NCI-H2227 treated with DMSO at 0.1 percent for 48 hours (cell line): ENCODE data around the gene GLT1D1.
"Not testable (repeated sequence)": the region's sequence is repeated elsewhere in the genome, so short reads cannot be mapped to it uniquely, and the experiment has no call there.

Experiments
- DNase-seq: peaks from one replicate; lab custom pipeline; 2025; lab: John Stamatoyannopoulos, UW

The GLT1D1 gene

DNA sequence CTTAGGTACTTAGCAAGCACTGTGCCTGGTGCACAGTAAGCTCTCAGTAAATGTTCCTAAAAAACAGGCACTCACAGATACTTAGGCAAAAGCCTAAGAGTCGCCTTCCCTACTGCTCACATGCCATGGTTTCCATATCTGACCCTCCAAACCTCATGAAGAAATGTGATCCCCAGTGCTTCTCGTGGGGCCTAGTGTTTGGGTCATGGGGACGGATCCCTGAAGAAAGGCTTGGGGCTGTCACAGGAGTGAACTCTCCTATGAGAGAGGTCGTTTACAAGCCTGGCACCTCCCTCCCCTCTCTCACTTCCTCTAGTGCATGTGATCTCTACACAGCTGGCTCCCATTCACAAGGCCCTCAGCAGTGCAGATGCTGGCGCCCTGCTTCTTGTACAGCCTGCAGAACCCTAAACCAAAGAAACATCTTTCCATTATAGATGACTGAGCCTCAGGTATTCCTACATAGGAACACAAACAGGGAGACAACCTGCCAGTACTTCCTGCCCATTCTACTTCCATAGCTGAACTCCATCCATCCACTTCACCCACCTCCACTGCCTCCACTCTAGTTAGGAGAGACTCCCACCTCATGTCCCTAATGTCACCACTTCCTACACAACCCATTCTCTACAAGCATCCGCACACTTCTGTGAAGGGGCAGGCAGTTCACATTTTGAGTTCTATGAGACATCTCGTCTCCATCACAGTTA lies 32.4 kb upstream of the GLT1D1 start:
- no peak for DNase-seq

DNA sequence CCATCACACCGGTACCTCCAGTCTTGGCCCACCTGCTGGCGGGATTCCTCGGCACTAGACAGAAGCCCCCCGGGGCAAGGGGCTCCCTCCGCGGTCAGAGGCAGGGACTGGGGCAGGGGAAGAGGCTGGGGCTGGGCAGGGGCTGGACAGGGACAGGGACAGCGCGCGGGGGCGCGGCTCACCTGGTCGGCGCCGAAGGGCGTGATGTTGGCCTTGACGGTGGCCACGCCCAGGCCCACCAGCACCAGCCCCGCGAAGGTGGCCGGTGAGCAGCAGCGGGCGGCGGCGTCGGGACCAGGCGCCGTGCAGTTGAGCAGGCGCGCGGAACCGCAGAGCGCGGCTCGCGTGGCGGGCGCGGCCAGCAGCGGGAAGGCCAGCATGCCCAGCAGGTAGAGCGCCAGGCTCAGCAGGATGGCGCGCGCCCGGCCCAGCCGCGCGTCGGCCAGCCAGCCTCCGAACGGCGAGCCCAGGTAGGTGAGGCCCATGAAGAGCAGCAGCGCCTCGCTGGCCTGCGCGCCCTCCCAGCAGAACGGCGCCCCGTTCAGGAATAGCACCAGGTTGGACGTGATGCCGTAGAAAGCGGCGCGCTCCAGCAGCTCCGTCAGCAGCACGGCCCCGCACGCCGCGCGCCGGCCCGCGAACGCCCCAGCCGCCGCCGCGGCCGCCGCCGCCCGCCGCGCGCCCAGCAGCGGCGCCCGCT lies 29.9 kb upstream of the GLT1D1 start:
- no peak for DNase-seq

DNA sequence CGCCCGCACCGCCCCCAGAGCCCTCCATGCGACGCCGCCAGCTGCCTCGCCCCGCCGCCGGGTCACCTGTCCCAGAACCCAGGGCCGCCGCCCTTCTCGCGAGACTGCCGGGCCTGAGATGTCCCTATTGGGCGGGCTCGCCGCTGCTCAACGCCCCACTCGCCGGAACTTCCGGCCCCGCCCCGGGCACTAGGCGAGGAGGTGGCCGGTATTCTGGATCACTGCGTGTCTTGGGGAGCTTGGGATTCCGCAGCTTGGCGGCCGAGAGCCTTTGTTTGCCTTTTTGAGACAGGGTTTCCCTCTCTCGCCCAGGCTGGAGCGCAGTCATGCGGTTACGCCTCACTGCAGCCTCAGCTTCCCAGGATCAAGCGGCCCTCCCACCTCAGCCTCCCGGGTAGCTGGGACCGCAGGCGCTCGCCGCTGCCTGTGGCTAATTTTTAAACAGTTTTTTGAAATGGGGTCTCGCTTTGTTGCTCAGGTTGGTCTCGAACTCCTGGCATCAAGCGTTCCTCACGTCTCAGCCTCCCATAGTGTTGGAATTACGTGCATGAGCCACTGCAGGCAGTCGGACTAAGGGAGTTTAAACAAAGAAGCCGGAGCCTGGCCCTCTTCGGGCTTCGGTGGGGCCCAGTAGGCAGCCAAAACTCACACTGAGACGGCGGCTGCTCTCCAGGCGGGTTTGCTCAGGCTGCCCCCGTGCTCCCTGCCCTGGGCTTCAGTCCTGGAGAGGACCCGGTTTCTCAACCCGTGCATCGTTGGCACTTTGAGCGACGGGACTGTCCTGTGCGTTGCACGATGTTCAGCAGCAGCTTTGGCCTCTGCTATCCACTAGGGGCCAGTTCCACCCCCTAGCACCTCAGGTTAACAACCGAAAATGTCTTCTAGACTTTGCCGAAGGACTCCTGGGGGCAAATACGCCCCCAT lies 29.1 kb upstream of the GLT1D1 start, which contains the start of gene SLC15A4:
Gene SLC15A4, minus strand, starts transcription at position 43 of the 924 bp plus-strand sequence. Its CDS starts 15 bp downstream, at position 28.
- peak; percentile 95 for DNase-seq

DNA sequence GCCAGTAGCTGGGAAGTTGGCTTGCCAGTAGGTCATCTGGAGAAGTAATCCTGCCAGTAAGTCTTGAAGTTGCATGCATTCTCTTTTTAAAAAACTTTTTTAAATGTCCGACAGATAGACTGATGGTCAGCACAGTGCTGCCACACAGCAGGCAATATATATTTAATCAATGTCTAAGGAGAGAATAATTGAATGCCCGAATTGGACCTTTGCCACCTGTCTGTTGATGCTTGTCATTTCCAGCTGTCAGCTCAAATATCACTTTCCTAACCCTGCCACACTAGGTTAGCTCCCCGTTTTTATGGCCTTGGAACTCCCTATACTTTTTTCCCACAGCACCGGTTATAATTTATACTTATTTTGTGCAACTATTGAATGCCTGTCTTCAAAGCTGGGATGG lies 27.4 kb upstream of the GLT1D1 start:
- DNase-seq: no peak

DNA sequence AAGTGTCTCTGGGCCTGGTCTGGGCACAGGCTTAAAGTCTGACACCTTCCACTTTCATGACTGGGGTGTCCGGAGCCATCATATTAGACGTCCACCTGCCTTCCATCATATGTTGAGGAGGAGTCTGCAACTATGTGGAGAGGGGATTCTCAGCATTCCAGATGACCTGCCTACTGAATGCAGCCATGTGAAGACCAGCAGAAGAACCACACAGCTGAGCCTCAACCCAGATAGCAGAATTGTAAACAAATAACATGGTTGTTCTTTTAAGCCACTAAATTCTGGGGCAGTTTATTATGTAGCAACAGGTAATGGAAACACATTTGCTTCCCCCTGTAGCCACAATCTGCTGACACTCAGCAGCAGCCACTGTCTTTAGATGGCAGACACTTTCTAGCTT lies 25.6 kb upstream of the GLT1D1 start:
- no peak for DNase-seq

DNA sequence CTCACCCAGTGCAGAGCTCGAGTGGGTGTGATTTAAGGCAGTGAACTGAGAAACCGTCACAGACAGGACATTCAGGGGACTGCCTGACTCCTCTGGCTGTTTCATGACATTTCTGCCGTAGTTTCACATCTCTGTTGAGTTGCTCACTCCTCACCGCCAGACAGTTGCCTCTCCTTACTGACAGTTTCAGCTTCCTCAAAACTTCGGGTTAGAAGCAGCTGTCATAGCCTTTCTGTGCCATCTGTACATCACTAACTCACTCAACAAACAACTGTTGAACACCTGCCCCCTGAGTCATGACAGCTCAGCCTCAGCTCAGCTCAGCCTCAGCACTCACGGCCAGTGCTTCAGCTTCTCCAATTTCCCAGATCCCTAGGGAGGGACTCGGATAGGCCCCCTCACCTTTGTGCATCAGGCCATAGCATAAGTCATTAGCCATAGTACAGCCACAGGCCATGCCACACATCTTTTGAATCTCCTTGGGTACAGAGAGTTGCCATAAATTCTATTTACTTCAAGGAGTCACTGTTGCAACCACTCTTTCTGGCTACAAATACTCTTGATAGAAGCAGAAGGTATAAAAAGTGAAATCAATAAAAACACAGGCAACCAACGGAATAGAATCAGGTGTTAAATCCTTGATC lies 23.3 kb upstream of the GLT1D1 start:
- no peak for DNase-seq

DNA sequence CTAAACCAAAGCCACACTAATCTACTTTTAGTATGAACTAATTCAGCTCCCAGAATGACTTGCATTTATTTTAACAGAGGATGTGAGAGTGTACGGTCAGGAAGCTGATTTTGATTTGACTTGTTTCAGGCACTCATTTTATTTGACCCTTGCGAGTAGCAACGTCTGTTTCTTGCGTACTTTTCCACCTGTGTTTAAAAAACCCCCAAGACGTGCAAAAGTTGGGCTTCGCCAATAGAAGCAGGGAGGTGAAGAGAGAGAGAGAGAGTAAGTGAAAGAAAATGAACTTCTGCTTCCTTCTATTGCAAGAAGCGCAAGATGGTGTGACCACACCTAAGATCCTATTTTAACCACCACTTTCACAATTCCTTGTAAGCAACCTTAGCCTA lies 22.8 kb upstream of the GLT1D1 start:
- no peak for DNase-seq

DNA sequence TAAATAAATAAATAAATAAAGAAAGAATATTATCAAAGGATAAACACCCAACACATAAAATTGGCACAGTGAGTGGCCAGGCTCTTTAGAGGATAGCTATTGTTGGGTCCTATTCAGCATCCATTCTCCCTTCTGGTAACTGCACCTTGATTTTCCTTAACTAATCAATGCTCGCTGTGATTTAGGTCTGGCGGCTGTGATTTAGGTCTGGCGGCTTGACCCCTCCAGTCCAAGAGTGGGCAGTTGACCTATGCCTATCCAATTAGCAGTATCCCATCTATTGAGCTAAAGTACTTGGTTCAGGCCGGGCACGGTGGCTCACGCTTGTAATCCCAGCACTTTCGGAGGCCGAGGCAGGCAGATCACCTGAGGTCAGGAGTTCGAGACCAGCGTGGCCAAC lies 19.9 kb upstream of the GLT1D1 start:
- no peak for DNase-seq

DNA sequence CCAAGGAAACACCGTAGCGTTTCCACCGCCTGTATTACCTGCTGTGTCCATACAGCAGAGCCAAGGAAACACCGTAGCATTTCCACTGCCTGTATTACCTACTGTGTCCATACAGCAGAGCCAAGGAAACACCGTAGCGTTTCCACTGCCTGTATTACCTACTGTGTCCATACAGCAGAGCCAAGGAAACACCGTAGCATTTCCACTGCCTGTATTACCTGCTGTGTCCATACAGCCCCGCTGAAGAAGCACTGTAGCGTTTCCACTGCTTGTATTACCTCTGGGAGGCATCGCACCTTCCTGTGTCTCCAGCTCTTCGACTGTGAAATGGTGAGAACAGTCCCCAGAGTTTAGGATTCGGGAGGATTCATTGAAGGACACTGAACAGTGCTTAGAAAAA lies 13.4 kb upstream of the GLT1D1 start:
- DNase-seq: not testable (repeated sequence)

DNA sequence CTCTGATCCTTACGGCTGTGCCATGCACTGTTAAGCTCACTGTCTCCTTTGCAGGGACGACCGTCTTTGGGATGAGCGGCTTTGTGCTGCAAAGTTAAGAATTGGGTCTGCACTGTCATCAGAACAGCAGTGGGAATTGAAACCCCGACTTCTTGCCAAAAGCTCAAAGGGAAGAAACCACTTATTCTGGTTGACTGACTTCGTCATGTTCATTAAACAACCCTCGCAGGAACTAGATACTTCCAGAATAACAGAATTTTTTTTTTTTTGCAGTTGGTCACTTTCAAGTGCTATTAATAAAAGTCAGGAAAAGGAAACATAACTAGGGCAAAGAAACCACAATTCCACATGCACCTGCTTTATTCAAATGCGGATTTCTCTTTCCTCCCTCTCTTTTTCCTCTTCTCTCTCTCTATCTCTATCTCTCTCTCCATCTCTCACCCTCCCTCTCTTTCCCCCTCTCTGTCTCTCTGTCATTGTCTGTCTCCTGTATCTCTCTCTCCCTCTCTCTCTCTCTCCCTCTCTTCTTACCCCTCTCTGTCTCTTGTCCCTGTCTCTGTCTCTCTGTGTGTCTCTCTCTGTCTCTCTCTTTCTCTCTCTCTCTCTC lies 12.3 kb upstream of the GLT1D1 start:
- no peak for DNase-seq

DNA sequence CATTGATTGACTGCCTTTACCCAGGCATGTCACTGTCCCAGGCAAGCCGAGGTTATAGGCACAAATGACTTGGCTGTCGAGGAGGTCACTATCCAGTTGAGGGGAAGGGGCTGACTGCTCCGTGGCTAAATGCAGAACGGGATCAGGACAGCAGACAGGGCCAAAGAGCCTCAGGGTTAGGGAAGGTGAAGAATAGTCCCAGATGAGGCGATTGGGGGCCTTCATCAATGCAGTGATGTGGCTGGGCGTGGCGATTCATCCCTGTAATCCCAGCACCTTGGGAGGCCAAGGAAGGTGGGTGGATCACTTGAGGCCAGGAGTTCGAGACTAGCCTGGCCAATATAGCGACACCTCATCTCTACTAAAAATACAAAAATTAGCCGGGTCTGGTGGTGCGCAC lies 10.7 kb upstream of the GLT1D1 start:
- no peak for DNase-seq

DNA sequence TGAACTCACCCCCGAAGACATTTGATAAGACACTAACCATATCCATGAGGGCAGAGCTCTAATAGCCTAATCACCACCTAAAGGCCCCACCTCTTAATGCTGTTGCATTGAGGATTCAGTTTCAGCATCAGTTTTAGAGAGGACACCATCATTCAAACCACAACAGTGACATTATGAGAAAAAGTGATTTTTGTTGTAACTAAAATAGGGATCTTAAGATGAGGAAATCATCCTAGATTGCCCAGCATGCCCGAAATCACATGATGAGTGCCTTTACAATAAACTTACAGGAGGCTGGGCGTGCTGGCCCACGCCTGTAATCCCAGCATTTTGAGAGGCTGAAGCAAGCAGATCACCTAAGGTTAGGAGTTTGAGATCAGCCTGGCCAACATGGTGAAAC lies 9.7 kb upstream of the GLT1D1 start:
- no peak for DNase-seq

DNA sequence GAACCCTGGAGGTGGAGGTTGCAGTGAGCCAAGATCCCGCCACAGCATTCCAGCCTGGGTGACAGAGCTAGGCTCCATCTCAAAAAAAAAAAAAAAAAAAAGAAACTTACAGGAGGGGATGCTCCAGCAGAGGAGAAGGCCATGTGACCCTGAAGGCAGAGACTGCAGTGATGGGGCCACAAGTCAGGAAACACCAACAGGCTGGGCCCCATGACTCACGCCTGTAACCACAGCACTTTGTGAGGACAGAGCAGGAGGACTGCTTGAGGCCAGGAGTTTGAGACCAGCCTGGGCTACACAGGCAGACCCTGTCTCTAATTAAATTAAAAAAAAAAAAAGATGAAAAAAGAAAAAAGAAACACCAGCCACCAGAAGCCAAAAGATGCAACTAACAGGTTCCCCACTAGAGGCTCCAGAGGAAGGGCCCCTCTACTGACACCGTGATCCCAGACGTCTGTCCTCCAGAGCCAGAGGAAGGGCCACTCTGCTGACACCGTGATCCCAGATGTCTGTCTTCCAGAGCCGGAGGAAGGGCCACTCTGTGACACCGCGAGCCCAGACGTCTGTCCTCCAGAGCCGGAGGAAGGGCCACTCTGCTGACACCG lies 9.1 kb upstream of the GLT1D1 start:
- no peak for DNase-seq

DNA sequence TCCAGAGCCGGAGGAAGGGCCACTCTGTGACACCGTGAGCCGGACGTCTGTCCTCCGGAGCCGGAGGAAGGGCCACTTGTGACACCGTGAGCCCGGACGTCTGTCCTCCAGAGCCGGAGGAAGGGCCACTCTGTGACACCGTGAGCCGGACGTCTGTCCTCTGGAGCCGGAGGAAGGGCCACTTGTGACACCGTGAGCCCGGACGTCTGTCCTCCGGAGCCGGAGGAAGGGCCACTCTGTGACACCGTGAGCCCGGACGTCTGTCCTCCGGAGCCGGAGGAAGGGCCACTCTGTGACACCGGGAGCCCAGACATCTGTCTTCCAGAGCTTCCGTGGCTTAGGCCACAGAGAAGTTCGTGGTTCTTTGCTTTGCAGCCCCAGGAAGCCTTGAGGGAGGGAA lies 6.6 kb upstream of the GLT1D1 start:
- not testable (repeated sequence) for DNase-seq

DNA sequence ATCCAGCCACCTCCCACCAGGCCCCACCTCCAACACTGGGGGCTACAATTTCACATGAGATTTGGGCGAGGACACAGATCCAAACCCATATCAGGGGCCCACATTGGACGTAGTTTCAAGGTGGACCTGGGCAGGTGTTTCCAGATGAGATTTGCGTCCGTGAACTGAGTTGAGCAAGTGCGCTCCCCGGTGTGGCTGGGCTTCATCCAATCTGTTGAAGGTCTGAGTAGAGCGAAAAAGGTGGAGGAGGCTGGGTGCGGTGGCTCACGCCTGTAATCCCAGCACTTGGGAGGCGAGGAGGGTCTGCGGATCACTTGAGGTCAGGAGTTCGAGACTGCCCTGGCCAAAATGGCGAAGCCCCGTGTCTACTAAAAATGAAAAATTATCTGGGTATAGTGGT lies 4.9 kb upstream of the GLT1D1 start:
- DNase-seq: no peak

DNA sequence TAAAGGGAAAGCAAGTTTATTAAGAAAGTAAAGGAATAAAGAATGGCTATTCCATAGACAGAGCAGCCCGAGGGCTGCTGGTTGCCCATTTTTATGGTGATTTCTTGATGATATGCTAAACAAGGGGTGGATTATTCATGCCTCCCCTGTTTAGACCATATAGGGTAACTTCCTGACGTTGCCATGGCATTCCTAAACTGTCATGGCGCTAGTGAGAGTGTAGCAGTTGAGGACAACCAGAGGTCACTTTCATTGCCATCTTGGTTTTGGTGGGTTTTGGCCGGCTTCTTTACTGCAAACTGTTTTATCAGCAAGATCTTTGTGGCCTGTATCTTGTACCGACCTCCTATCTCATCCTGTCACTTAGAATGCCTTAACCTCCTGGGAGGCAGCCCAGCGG lies 3.5 kb upstream of the GLT1D1 start:
- not testable (repeated sequence) for DNase-seq

DNA sequence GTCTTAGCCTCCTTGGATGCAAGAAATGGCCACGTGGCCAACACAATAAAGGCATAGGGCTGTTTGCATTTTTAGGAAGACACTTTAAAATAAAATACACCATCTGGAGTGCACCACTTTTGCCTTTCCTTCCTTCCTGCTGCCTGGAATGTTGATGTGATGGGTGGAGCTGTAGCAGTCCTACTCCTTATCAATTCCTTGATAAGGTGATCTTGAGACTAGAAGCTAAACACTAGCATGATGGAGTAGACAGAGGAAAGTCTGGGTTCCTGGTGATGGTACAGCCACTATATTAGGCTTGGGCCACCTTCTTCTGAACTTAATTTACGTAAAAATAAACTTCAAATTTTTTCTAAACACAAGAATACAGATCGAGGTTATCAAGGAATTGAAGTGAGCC lies 2.9 kb upstream of the GLT1D1 start:
- DNase-seq: no peak

DNA sequence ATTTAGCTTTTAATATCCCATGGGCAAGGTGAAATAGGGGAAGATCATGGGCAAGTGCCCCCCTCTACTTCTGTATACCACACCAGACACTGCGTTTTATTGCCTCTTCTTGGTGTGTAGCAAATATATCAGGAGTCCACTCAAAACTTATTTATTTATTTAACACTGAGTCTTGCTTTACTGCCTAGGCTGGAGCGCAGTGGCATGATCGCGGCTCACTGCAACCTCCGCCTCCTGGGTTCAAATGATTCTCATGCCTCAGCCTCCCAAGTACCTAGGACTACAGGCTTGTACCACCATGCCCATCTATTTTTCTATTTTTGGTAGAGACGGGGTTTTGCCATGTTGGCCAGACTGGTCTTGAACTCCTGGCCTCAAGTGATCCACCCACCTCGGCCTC lies 1.8 kb upstream of the GLT1D1 start:
- DNase-seq: not testable (repeated sequence)

DNA sequence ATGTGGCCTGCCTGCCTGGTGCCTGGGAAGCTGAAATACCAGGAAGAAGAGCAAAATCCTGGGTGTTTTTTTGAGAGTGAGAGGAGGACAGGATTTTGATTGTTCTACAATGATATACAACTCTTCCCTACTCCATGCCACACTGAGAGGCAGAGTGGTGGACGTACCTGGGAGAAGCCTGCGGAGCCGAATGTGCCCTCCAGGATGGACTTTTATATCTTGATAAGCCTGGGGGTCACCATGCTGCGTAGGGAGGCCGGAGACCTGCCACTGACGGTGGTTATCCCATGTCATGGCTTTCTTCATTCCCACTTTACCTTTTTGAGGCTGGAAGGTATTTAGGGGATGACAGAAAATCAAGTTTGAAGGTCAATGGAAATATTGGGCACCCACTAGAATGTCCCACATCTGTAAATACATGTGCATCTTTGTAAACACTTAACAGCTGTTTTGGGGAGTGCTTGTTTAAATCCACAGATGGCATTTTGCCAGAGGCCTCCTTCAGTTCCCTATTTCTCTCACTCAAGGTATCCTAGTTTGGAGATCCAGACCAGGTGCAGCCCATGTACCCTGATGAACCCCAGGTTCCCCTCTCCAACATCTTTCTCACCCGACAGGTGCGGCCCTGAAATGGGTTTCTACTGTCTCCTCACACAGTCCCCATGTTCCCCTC lies 1.1 kb upstream of the GLT1D1 start:
- DNase-seq: no peak

DNA sequence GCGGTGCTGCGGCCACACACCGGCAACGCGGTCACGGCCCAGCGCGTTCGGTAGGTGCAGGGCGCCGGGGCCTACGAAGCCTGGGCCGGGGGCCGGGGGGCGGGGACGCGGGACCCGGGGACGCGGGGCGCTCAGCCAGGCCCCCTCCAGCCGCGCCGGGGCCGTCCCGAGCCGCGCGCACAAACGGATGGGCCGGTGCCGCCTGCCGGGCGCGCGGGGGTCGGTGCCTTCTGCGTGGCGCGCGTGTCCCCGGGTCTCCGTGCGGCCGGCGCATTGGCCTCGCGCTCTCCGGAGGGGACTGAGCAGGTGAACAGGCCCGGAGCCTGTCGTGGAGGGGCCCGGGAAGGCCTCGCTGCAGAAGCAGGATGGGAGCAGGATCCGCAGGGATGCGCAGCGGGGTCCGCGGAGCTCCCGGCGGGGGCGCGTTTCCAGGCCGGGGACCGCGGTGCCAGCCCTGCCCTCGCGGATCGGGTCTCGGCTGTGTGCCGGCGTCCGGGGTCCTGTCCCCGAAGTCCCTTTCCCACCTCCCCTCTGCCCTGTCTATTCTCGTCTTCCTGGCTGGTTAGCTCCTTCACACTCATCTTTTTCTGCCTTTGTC lies 421 bp downstream of the GLT1D1 start:
- DNase-seq: no peak
